ENCODE measurements around the gene EEF1AKMT1. TPM values are rescaled to one million over a fixed set of nuclear protein-coding genes. Genes with fewer than 3 reads are reported as not detected.

EEF1AKMT1 gene
- total RNA-seq, 1 donor from 2014 or later, result 3.9 TPM

- Mint-ChIP-seq H3K27ac (no peak overlapping the region), H3K27me3 (peaks cover 21% of the 10 kb centered on the region), H3K9me3 (no peaks in the 10 kb centered on the region), H3K4me3 (peak overlapping the region; percentile 93), H3K4me1 (peaks cover 14% of the 10 kb centered on the region), H3K36me3 (ENCODE audit: low read depth) (peaks cover 2% of the 10 kb centered on the region)
- TF ChIP-seq, protein P1, sequence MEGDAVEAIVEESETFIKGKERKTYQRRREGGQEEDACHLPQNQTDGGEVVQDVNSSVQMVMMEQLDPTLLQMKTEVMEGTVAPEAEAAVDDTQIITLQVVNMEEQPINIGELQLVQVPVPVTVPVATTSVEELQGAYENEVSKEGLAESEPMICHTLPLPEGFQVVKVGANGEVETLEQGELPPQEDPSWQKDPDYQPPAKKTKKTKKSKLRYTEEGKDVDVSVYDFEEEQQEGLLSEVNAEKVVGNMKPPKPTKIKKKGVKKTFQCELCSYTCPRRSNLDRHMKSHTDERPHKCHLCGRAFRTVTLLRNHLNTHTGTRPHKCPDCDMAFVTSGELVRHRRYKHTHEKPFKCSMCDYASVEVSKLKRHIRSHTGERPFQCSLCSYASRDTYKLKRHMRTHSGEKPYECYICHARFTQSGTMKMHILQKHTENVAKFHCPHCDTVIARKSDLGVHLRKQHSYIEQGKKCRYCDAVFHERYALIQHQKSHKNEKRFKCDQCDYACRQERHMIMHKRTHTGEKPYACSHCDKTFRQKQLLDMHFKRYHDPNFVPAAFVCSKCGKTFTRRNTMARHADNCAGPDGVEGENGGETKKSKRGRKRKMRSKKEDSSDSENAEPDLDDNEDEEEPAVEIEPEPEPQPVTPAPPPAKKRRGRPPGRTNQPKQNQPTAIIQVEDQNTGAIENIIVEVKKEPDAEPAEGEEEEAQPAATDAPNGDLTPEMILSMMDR (IDR thresholded peaks at IDR 0.05), result no peak
- DNase-seq (no peak), ATAC-seq (ENCODE audit: low read depth) (no peak)
- POLR2A ChIA-PET, result no interaction called here
- CTCF ChIA-PET, result no interaction called here
- intact Hi-C loops (cut with micrococcal nuclease), result loop anchor here (5.0 to 10.0 kb wide), 6 partner anchors 200 to 965 kb away; partner anchors contain the start of genes GJB2, MRPL57, SKA3 and XPO4
Measured at GRCh38 chr13:20702530-20702914, 71.2 kb downstream of the EEF1AKMT1 start.

GRCh38 chr13:20701461-20701860 is 72.3 kb downstream of the EEF1AKMT1 start:
- TF ChIP-seq, protein P1 (IDR thresholded peaks at IDR 0.05), result no peak
- POLR2A ChIA-PET, result no interaction called here
- Mint-ChIP-seq H3K4me1 (peaks cover 14% of the 10 kb centered on the region), H3K27ac (no peak overlapping the region), H3K9me3 (no peaks in the 10 kb centered on the region), H3K36me3 (ENCODE audit: low read depth) (peaks cover 2% of the 10 kb centered on the region), H3K27me3 (peaks cover 23% of the 10 kb centered on the region), H3K4me3 (no peak overlapping the region)
- DNase-seq (no peak), ATAC-seq (ENCODE audit: low read depth) (no peak)
- intact Hi-C loops (cut with micrococcal nuclease), result loop anchor here (5.0 to 10.0 kb wide), 6 partner anchors 201 to 966 kb away; partner anchors contain the start of genes GJB2, MRPL57, SKA3 and XPO4
- CTCF ChIA-PET, result no interaction called here

DNA sequence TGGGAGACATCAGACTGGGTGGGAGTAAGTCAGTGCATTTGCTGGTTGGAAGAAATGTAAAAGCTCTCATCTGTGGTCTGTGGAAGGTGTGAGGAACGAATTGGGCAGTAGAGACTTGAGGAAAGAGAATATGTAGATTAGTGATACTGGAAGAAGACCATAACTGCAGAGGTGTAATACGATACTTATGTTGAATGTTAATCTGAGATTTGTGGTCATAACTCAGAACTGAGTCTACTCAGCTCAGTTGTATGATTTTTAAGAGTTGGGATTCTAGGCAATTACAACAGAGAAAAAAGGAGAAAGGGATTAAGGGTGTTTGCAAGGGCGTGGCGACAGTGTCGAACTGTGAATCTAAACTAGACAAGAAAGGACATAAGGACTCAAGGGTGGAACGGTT is 73.5 kb downstream of the EEF1AKMT1 start:
- ChIA-PET POLR2A (no interaction called here), CTCF (no interaction called here)
- peaks cover 27% of the 10 kb centered on the region for H3K27me3 Mint-ChIP-seq

GRCh38 chr13:20699715-20700114 is 74.0 kb downstream of the EEF1AKMT1 start:
- TF ChIP-seq, protein P1 (IDR thresholded peaks at IDR 0.05), result no peak
- Mint-ChIP-seq H3K27ac (no peak overlapping the region), H3K27me3 (peaks cover 27% of the 10 kb centered on the region), H3K9me3 (no peaks in the 10 kb centered on the region), H3K4me1 (peaks cover 14% of the 10 kb centered on the region), H3K4me3 (no peak overlapping the region), H3K36me3 (ENCODE audit: low read depth) (peaks cover 2% of the 10 kb centered on the region)
- ATAC-seq (ENCODE audit: low read depth) (no peak), DNase-seq (no peak)
- intact Hi-C loops (cut with micrococcal nuclease), result loop anchor here (5.0 to 10.0 kb wide), 6 partner anchors 203 to 968 kb away; partner anchors contain the start of genes GJB2, MRPL57, SKA3 and XPO4
- CTCF ChIA-PET, result no interaction called here
- POLR2A ChIA-PET, result no interaction called here

More for the DNA sequence above, 73.5 kb downstream of the EEF1AKMT1 start:
- no peak overlapping the region for H3K4me3 Mint-ChIP-seq
- TF ChIP-seq, protein P1 (IDR thresholded peaks at IDR 0.05), result no peak
- DNase-seq, result no peak
- no peaks in the 10 kb centered on the region for H3K9me3 Mint-ChIP-seq
- no peak for ATAC-seq (ENCODE audit: low read depth)
- no peak overlapping the region for H3K27ac Mint-ChIP-seq
- peaks cover 14% of the 10 kb centered on the region for H3K4me1 Mint-ChIP-seq
- intact Hi-C loops (cut with micrococcal nuclease), result loop anchor here (5.0 to 10.0 kb wide), 6 partner anchors 202 to 967 kb away; partner anchors contain the start of genes GJB2, MRPL57, SKA3 and XPO4
- H3K36me3 Mint-ChIP-seq (ENCODE audit: low read depth), result peaks cover 2% of the 10 kb centered on the region

GRCh38 chr13:20696073-20696472 is 77.7 kb downstream of the EEF1AKMT1 start:
- no peak overlapping the region for H3K4me3 Mint-ChIP-seq
- no peaks in the 10 kb centered on the region for H3K36me3 Mint-ChIP-seq (ENCODE audit: low read depth)
- peaks cover 23% of the 10 kb centered on the region for H3K27me3 Mint-ChIP-seq
- H3K9me3 Mint-ChIP-seq, result no peaks in the 10 kb centered on the region
- intact Hi-C loops (cut with micrococcal nuclease), result no loop called here
- H3K27ac Mint-ChIP-seq, result no peak overlapping the region
- TF ChIP-seq, protein P1 (IDR thresholded peaks at IDR 0.05), result no peak
- POLR2A ChIA-PET, result no interaction called here
- DNase-seq (no peak), ATAC-seq (ENCODE audit: low read depth) (no peak)
- CTCF ChIA-PET, result no interaction called here
- H3K4me1 Mint-ChIP-seq, result no peaks in the 10 kb centered on the region

All from activated B cell treated with CpG ODN at 0.5 μM for 24 hours (primary cell).